Mesothelial cell of epicardium (in vitro differentiated cells): ENCODE data around the gene TTC39A. TPM values are rescaled to one million over a fixed set of nuclear protein-coding genes. Genes with fewer than 3 reads are reported as not detected.

Source experiments
- DNase-seq, 2 experiments: peaks; one replicate each; pipeline ENCODE4 v3.0.0; 2021; ENCODE audit warnings: low spot score in 2 of 2; ENCODE audit not compliant: unreplicated experiment in 2 of 2
- H3K27ac Mint-ChIP-seq: 2 replicates; pipeline ENCODE4 v1.8.0; 2021; ENCODE audit warnings: mixed read lengths
- H3K27me3 Mint-ChIP-seq: 2 replicates; pipeline ENCODE4 v1.8.0; 2021; ENCODE audit warnings: low read depth, mixed read lengths
- H3K36me3 Mint-ChIP-seq: 2 replicates; pipeline ENCODE4 v1.8.0; 2021; ENCODE audit warnings: mixed read lengths
- H3K4me1 Mint-ChIP-seq: 2 replicates; pipeline ENCODE4 v1.8.0; 2021; ENCODE audit warnings: mixed read lengths
- H3K4me3 Mint-ChIP-seq: 2 replicates; pipeline ENCODE4 v1.8.0; 2021; ENCODE audit warnings: mild to moderate bottlenecking, moderate library complexity, mixed read lengths
- H3K9me3 Mint-ChIP-seq: 2 replicates; pipeline ENCODE4 v1.8.0; 2021; ENCODE audit warnings: mixed read lengths
- CTCF ChIP-seq: fragments of 200-600 bp; sonication (generic); IDR thresholded peaks from one replicate; pipeline ENCODE4 v1.5.0; 2021; ENCODE audit warnings: antibody characterized with exemption; ENCODE audit not compliant: unreplicated experiment
- total RNA-seq: library from RNA; stranded (reverse); gene quantifications from 3 replicates; pipeline ENCODE4 v1.2.1, GENCODE V29; 2021

The TTC39A gene
- total RNA-seq, 1 donor from 2014 or later, result 8.0 TPM

- Mint-ChIP-seq H3K9me3 (peaks cover 3% of the 10 kb centered on the region), H3K4me1 (peaks cover 2% of the 10 kb centered on the region), H3K27me3 (no peaks in the 10 kb centered on the region), H3K27ac (no peak overlapping the region), H3K36me3 (peaks cover 2% of the 10 kb centered on the region), H3K4me3 (no peak overlapping the region)
- no peak for DNase-seq
- no peak for TF ChIP-seq CTCF
Measured at GRCh38 chr1:51247499-51247898, 82.9 kb downstream of the TTC39A start.

- Mint-ChIP-seq H3K27me3 (no peaks in the 10 kb centered on the region), H3K27ac (peak overlapping the region; percentile 26), H3K4me1 (peaks cover 2% of the 10 kb centered on the region), H3K9me3 (peaks cover under 1% of the 10 kb centered on the region), H3K36me3 (peaks cover under 1% of the 10 kb centered on the region), H3K4me3 (no peak overlapping the region)
- DNase-seq, result no peak
- TF ChIP-seq CTCF, result no peak
Measured at GRCh38 chr1:51247022-51247421, 83.3 kb downstream of the TTC39A start.

- Mint-ChIP-seq H3K36me3 (no peaks in the 10 kb centered on the region), H3K9me3 (no peaks in the 10 kb centered on the region), H3K27ac (no peak overlapping the region), H3K4me3 (no peak overlapping the region), H3K27me3 (no peaks in the 10 kb centered on the region), H3K4me1 (peaks cover 22% of the 10 kb centered on the region)
- TF ChIP-seq CTCF, result no peak
- DNase-seq, result no peak
Measured at GRCh38 chr1:51242546-51242945, 87.8 kb downstream of the TTC39A start.

- no peak for TF ChIP-seq CTCF
- H3K4me3 Mint-ChIP-seq, result no peak overlapping the region
Measured at GRCh38 chr1:51241119-51241518, 89.2 kb downstream of the TTC39A start.

GRCh38 chr1:51240084-51240483, 90.3 kb downstream of the TTC39A start:
- H3K27me3 Mint-ChIP-seq, result no peaks in the 10 kb centered on the region
- peaks cover 29% of the 10 kb centered on the region for H3K4me1 Mint-ChIP-seq
- DNase-seq, result no peak
- H3K36me3 Mint-ChIP-seq, result no peaks in the 10 kb centered on the region
- H3K9me3 Mint-ChIP-seq, result no peaks in the 10 kb centered on the region
- peak overlapping the region; percentile 44 for H3K27ac Mint-ChIP-seq
- H3K4me3 Mint-ChIP-seq, result no peak overlapping the region
- no peak for TF ChIP-seq CTCF

More at GRCh38 chr1:51241119-51241518, 89.2 kb downstream of the TTC39A start:
- Mint-ChIP-seq H3K27me3 (no peaks in the 10 kb centered on the region), H3K27ac (no peak overlapping the region), H3K36me3 (no peaks in the 10 kb centered on the region), H3K9me3 (no peaks in the 10 kb centered on the region), H3K4me1 (peaks cover 20% of the 10 kb centered on the region)
- DNase-seq, result no peak

- Mint-ChIP-seq H3K9me3 (no peaks in the 10 kb centered on the region), H3K4me3 (no peak overlapping the region), H3K36me3 (no peaks in the 10 kb centered on the region), H3K27ac (no peak overlapping the region), H3K27me3 (no peaks in the 10 kb centered on the region), H3K4me1 (peaks cover 33% of the 10 kb centered on the region)
- no peak for TF ChIP-seq CTCF
- no peak for DNase-seq
Measured at GRCh38 chr1:51238034-51238403, 92.3 kb downstream of the TTC39A start.
